HCT116 (cell line): ENCODE results near the gene POC1A. TPM values are rescaled to one million over a fixed set of nuclear protein-coding genes. Genes with fewer than 3 reads are reported as not detected.

ENCODE experiments used
- ATAC-seq: fragments of 200-7000 bp; cut with Tn5 transposase; 2 replicates; pipeline ENCODE4 v1.9.1; 2020; ENCODE audit warnings: mild to moderate bottlenecking, moderate library complexity
- BruUV-seq: library from RNA; stranded (reverse); fragments of 400-500 nt; replicated peaks from 2 replicates; lab custom pipeline; 2021; lab: Mats Ljungman, UMichigan
- CTCF ChIA-PET: fragments of 300-600 bp; sonication (Branson Sonifier 250); formaldehyde crosslinking; loops from one replicate; lab custom pipeline; 2021; ENCODE audit warnings: antibody characterized with exemption; lab: Charles Lee
- POLR2A ChIA-PET: fragments of 300-600, 350-600 bp; sonication (Branson Sonifier 250); formaldehyde crosslinking; loops from one replicate; lab custom pipeline; 2021; ENCODE audit warnings: antibody characterized with exemption; lab: Charles Lee
- RAD21 ChIA-PET, 2 experiments: fragments of 300-600 bp; sonication (Branson Sonifier 250); formaldehyde crosslinking; loops; one replicate each; lab custom pipeline; 2023; ENCODE audit warnings: low total read pairs in 2 of 2; ENCODE audit not compliant: uncharacterized antibody in 2 of 2, unreplicated experiment in 2 of 2, low non-redundant PET in 1 of 2; lab: Charles Lee
- DNase-seq: peaks from one replicate; pipeline ENCODE4 v3.0.0-alpha.2; 2010; ENCODE audit warnings: low read depth, low spot score
- H2AFZ ChIP-seq: fragments of 200-600 bp; shearing (Covaris generic), sonication (generic); 2 replicates; pipeline ENCODE4 v1.6.1; 2017; ENCODE audit warnings: low read depth, mixed run types, mixed read lengths, antibody characterized with exemption, low read length; ENCODE audit not compliant: poor library complexity, severe bottlenecking
- H3K27ac ChIP-seq: 2 replicates; pipeline ENCODE4 v1.5.1; 2012; ENCODE audit warnings: low read depth, low read length
- H3K27me3 ChIP-seq: fragments of 200-600 bp; sonication (generic); 2 replicates; pipeline ENCODE4 v1.6.1; 2016; ENCODE audit warnings: mixed run types, low read length, mixed read lengths; ENCODE audit not compliant: insufficient read depth
- H3K36me3 ChIP-seq, 2 experiments: fragments of 200-500 bp in 1 of 2; fragments of 200-600 bp in 1 of 2; sonication (Bioruptor generic) in 1 of 2; sonication (generic) in 1 of 2; 2 replicates each; pipeline versions ENCODE4 v1.5.1 to v1.6.1; 2014 to 2016; ENCODE audit warnings: low read length in 2 of 2, inconsistent platforms in 1 of 2, mixed read lengths in 1 of 2, mixed run types in 1 of 2; ENCODE audit not compliant: insufficient read depth in 2 of 2, control insufficient read depth in 1 of 2
- H3K4me1 ChIP-seq, 2 experiments: fragments of 200-600 bp in 1 of 2; sonication (generic) in 1 of 2; 2 replicates each; pipeline versions ENCODE4 v1.5.1 to v1.6.1; 2012 to 2017; ENCODE audit warnings: low read length in 2 of 2, inconsistent platforms in 1 of 2, mild to moderate bottlenecking in 1 of 2, mixed read lengths in 1 of 2, mixed run types in 1 of 2, moderate library complexity in 1 of 2; ENCODE audit not compliant: insufficient read depth in 2 of 2, control insufficient read depth in 1 of 2
- H3K4me2 ChIP-seq: fragments of 200-600 bp; sonication (generic); 2 replicates; pipeline ENCODE4 v1.6.1; 2017; ENCODE audit warnings: mixed run types, low read length, mixed read lengths
- H3K4me3 ChIP-seq, 2 experiments: fragments of 200-600 bp in 1 of 2; sonication (generic) in 1 of 2; replicated peaks in 1 of 2; 2 replicates each; pipeline ENCODE4 v1.5.1; 2011 to 2016; ENCODE audit warnings: low read length in 2 of 2, control low read depth in 1 of 2, low read depth in 1 of 2, mild to moderate bottlenecking in 1 of 2, mixed read lengths in 1 of 2, mixed run types in 1 of 2
- H3K79me2 ChIP-seq: fragments of 200-600 bp; sonication (generic); 2 replicates; pipeline ENCODE4 v1.6.1; 2017; ENCODE audit warnings: mild to moderate bottlenecking, mixed run types, low read length, moderate library complexity, mixed read lengths; ENCODE audit not compliant: insufficient read depth
- H3K9ac ChIP-seq: fragments of 200-600 bp; sonication (generic); 2 replicates; pipeline ENCODE4 v1.6.1; 2016; ENCODE audit warnings: low read length, mixed read lengths
- H3K9me2 ChIP-seq: fragments of 200-600 bp; sonication (generic), shearing (Covaris generic); 2 replicates; pipeline ENCODE4 v1.6.1; 2017; ENCODE audit warnings: mixed run types, mild to moderate bottlenecking, moderate library complexity; ENCODE audit not compliant: insufficient read depth
- H3K9me3 ChIP-seq, 2 experiments: fragments of 200-500 bp in 1 of 2; fragments of 200-600 bp in 1 of 2; sonication (Bioruptor generic) in 1 of 2; sonication (generic) in 1 of 2; 2 replicates each; pipeline ENCODE4 v1.6.1; 2014 to 2017; ENCODE audit warnings: low read length in 2 of 2, mixed read lengths in 2 of 2, inconsistent platforms in 1 of 2, low read depth in 1 of 2, mild to moderate bottlenecking in 1 of 2, mixed run types in 1 of 2, moderate library complexity in 1 of 2; ENCODE audit not compliant: control insufficient read depth in 1 of 2, insufficient read depth in 1 of 2
- H4K20me1 ChIP-seq: fragments of 200-600 bp; sonication (generic), shearing (Covaris generic); 2 replicates; pipeline ENCODE4 v1.6.1; 2017; ENCODE audit warnings: mixed run types, mild to moderate bottlenecking, moderate library complexity; ENCODE audit not compliant: insufficient read depth
- EGR1 ChIP-seq: IDR thresholded peaks from 2 replicates; pipeline ENCODE4 v1.6.1; 2012; ENCODE audit warnings: low read depth
- ELF1 ChIP-seq: IDR thresholded peaks from 2 replicates; pipeline ENCODE4 v1.6.1; 2012; ENCODE audit warnings: low read depth, borderline replicate concordance
- RAD21 ChIP-seq: IDR thresholded peaks from 2 replicates; pipeline ENCODE4 v1.6.1; 2012; ENCODE audit warnings: low read depth, mild to moderate bottlenecking
- ZFX ChIP-seq: fragments of 450-650 bp; IDR thresholded peaks from 2 replicates; pipeline ENCODE4 v1.6.1; 2017
- ZNF274 ChIP-seq: fragments of 200-500 bp; sonication (Bioruptor generic); IDR thresholded peaks from 2 replicates; pipeline ENCODE4 v1.6.1; 2014; ENCODE audit warnings: mild to moderate bottlenecking, low read depth, low read length, inconsistent platforms
- intact Hi-C: fragments of 100-400 bp; cut with micrococcal nuclease; formaldehyde crosslinking; loops from 2 replicates; pipeline ENCODE4 v1.10.0; 2022
- total RNA-seq: library from RNA; stranded (reverse); gene quantifications from one replicate; pipeline ENCODE4 v1.2.1, GENCODE V29; 2021; ENCODE audit not compliant: unreplicated experiment
- TF ChIP-seq, protein P1 (sequence below), 3 experiments: fragments of 200-600 bp in 1 of 3; sonication (generic) in 1 of 3; IDR thresholded peaks in 2 of 3; conservative IDR thresholded peaks in 1 of 3; 2 replicates each; pipeline ENCODE4 v1.5.1; 2012 to 2017; ENCODE audit warnings: low read depth in 2 of 3, low read length in 2 of 3, antibody characterized with exemption in 1 of 3, borderline replicate concordance in 1 of 3, control low read depth in 1 of 3, mild to moderate bottlenecking in 1 of 3, mixed read lengths in 1 of 3, mixed run types in 1 of 3, moderate library complexity in 1 of 3; ENCODE audit not compliant: insufficient read depth in 1 of 3
- TF ChIP-seq, protein P2 (sequence below): IDR thresholded peaks from 2 replicates; pipeline ENCODE4 v1.6.1; 2012; ENCODE audit warnings: low read depth
- TF ChIP-seq, protein P3 (sequence below): IDR thresholded peaks from 2 replicates; pipeline ENCODE4 v1.6.1; 2012
- TF ChIP-seq, protein P4 (sequence below): IDR thresholded peaks from 2 replicates; pipeline ENCODE4 v1.6.1; 2012

The POC1A gene
- total RNA-seq, 1 experiment from 2014 or later: 34.0 TPM

DNA sequence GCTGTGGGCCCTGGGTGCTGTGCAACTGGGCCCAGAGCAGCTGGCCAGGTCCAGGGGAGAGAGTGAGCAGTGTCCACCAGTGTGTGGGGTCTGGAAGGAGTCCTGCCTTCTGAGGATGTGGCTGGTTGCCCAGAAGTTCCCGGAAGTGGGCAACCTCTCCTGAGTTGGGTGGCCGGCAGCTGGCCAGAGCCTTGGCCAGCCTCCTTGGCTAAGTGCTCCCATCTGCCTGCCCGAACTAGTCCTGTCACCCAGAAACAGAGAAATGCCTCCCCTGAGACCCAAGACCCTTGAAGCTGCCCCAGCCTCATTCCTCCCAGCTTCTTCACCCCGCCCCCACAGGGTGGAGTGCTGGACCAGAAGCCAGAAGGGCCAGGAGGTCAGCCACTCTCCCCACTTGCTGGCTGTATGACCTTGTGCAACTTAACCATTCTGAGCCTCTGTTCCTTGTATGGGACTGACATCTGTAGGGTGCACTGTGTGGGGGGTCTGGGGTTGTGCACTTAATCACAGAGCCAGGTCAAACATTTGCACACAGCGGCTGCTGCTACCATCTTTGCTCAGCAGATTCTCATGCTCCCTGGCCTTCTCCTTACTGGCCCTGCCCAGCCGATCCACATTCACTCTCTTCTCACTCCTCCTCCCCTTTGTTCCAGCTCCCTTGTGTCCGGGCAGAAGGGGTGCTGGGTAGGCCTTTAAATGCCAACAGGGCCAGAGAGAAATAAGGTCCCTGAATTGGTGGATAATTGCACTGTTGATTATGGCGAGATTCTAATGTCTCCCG, 36.3 kb upstream of the POC1A start:
- DNase-seq (no peak), ATAC-seq (no peak)
- no peak overlapping the region for H2AFZ ChIP-seq
- H4K20me1 ChIP-seq: no peaks in the 10 kb centered on the region
- H3K36me3 ChIP-seq: no peaks in the 10 kb centered on the region
- no peaks in the 10 kb centered on the region for H3K9me2 ChIP-seq
- no TSS peak for BruUV-seq
- H3K4me2 ChIP-seq: no peak overlapping the region
- TF ChIP-seq ZNF274: no peak
- no peak for TF ChIP-seq ZFX
- TF ChIP-seq, protein P1, sequence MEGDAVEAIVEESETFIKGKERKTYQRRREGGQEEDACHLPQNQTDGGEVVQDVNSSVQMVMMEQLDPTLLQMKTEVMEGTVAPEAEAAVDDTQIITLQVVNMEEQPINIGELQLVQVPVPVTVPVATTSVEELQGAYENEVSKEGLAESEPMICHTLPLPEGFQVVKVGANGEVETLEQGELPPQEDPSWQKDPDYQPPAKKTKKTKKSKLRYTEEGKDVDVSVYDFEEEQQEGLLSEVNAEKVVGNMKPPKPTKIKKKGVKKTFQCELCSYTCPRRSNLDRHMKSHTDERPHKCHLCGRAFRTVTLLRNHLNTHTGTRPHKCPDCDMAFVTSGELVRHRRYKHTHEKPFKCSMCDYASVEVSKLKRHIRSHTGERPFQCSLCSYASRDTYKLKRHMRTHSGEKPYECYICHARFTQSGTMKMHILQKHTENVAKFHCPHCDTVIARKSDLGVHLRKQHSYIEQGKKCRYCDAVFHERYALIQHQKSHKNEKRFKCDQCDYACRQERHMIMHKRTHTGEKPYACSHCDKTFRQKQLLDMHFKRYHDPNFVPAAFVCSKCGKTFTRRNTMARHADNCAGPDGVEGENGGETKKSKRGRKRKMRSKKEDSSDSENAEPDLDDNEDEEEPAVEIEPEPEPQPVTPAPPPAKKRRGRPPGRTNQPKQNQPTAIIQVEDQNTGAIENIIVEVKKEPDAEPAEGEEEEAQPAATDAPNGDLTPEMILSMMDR (IDR thresholded peaks at IDR 0.05 in 2 of 3, conservative IDR thresholded peaks at IDR 0.05 in 1 of 3; ENCODE audit: borderline replicate concordance in 1 of 3, insufficient read depth in 1 of 3, low read depth in 2 of 3, low read length in 2 of 3): no peak
- no peak for TF ChIP-seq ELF1
- TF ChIP-seq, protein P2, sequence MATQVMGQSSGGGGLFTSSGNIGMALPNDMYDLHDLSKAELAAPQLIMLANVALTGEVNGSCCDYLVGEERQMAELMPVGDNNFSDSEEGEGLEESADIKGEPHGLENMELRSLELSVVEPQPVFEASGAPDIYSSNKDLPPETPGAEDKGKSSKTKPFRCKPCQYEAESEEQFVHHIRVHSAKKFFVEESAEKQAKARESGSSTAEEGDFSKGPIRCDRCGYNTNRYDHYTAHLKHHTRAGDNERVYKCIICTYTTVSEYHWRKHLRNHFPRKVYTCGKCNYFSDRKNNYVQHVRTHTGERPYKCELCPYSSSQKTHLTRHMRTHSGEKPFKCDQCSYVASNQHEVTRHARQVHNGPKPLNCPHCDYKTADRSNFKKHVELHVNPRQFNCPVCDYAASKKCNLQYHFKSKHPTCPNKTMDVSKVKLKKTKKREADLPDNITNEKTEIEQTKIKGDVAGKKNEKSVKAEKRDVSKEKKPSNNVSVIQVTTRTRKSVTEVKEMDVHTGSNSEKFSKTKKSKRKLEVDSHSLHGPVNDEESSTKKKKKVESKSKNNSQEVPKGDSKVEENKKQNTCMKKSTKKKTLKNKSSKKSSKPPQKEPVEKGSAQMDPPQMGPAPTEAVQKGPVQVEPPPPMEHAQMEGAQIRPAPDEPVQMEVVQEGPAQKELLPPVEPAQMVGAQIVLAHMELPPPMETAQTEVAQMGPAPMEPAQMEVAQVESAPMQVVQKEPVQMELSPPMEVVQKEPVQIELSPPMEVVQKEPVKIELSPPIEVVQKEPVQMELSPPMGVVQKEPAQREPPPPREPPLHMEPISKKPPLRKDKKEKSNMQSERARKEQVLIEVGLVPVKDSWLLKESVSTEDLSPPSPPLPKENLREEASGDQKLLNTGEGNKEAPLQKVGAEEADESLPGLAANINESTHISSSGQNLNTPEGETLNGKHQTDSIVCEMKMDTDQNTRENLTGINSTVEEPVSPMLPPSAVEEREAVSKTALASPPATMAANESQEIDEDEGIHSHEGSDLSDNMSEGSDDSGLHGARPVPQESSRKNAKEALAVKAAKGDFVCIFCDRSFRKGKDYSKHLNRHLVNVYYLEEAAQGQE: no peak
- TF ChIP-seq, protein P3, sequence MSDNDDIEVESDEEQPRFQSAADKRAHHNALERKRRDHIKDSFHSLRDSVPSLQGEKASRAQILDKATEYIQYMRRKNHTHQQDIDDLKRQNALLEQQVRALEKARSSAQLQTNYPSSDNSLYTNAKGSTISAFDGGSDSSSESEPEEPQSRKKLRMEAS: no peak
- TF ChIP-seq EGR1: no peak
- TF ChIP-seq, protein P4, sequence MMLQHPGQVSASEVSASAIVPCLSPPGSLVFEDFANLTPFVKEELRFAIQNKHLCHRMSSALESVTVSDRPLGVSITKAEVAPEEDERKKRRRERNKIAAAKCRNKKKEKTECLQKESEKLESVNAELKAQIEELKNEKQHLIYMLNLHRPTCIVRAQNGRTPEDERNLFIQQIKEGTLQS: no peak
- no peak for TF ChIP-seq RAD21
- H3K4me3 ChIP-seq: no peak overlapping the region
- intact Hi-C loops: no loop called here
- H3K4me1 ChIP-seq: peaks cover 0 to 9% of the 10 kb centered on the region in 2 experiments; a peak in 3 of 4 replicates
- H3K79me2 ChIP-seq: no peaks in the 10 kb centered on the region
- no peak overlapping the region for H3K27ac ChIP-seq
- H3K9me3 ChIP-seq: no peaks in the 10 kb centered on the region
- POLR2A ChIA-PET: no interaction called here
- no peak overlapping the region for H3K9ac ChIP-seq
- RAD21 ChIA-PET: no interaction called here
- CTCF ChIA-PET: no interaction called here
- no peaks in the 10 kb centered on the region for H3K27me3 ChIP-seq
